ENCODE results near the gene SUCLG1.

SUCLG1 gene

GRCh38 chr2:84459944-84460429 lies 907 bp upstream of the SUCLG1 start:
- Histone ChIP-seq H3K36me3 (peaks cover 6% of the 10 kb centered on the region), H3K9me3 (ENCODE audit: severe bottlenecking) (no peaks in the 10 kb centered on the region), H3K27ac (peak overlapping the region; percentile 99), H3K4me3 (ENCODE audit: low read depth, low read length) (peak overlapping the region; percentile 77), H3K27me3 (ENCODE audit: insufficient read depth, low read depth, severe bottlenecking) (no peaks in the 10 kb centered on the region)
- TF ChIP-seq, protein P1, sequence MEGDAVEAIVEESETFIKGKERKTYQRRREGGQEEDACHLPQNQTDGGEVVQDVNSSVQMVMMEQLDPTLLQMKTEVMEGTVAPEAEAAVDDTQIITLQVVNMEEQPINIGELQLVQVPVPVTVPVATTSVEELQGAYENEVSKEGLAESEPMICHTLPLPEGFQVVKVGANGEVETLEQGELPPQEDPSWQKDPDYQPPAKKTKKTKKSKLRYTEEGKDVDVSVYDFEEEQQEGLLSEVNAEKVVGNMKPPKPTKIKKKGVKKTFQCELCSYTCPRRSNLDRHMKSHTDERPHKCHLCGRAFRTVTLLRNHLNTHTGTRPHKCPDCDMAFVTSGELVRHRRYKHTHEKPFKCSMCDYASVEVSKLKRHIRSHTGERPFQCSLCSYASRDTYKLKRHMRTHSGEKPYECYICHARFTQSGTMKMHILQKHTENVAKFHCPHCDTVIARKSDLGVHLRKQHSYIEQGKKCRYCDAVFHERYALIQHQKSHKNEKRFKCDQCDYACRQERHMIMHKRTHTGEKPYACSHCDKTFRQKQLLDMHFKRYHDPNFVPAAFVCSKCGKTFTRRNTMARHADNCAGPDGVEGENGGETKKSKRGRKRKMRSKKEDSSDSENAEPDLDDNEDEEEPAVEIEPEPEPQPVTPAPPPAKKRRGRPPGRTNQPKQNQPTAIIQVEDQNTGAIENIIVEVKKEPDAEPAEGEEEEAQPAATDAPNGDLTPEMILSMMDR (IDR thresholded peaks at IDR 0.05; ENCODE audit: low read depth, low read length): no peak
- DNase-seq: no peak

GRCh38 chr2:84458551-84459017 lies 496 bp downstream of the SUCLG1 start:
- Histone ChIP-seq H3K4me3 (ENCODE audit: low read depth, low read length) (peak overlapping the region; percentile 77), H3K27me3 (ENCODE audit: insufficient read depth, low read depth, severe bottlenecking) (no peaks in the 10 kb centered on the region), H3K27ac (peak overlapping the region; percentile 99), H3K9me3 (ENCODE audit: severe bottlenecking) (no peaks in the 10 kb centered on the region), H3K36me3 (peaks cover 12% of the 10 kb centered on the region)
- DNase-seq: peak; percentile 22
- TF ChIP-seq, protein P1 (IDR thresholded peaks at IDR 0.05; ENCODE audit: low read depth, low read length): no peak

GRCh38 chr2:84457686-84458085 lies 1.4 kb downstream of the SUCLG1 start:
- TF ChIP-seq, protein P1 (IDR thresholded peaks at IDR 0.05; ENCODE audit: low read depth, low read length): no peak
- peaks cover 13% of the 10 kb centered on the region for H3K36me3 ChIP-seq
- no peak overlapping the region for H3K27ac ChIP-seq
- no peaks in the 10 kb centered on the region for H3K27me3 ChIP-seq (ENCODE audit: insufficient read depth, low read depth, severe bottlenecking)
- no peak for DNase-seq
- H3K9me3 ChIP-seq (ENCODE audit: severe bottlenecking): no peaks in the 10 kb centered on the region
- H3K4me3 ChIP-seq (ENCODE audit: low read depth, low read length): peak overlapping the region; percentile 77

DNA sequence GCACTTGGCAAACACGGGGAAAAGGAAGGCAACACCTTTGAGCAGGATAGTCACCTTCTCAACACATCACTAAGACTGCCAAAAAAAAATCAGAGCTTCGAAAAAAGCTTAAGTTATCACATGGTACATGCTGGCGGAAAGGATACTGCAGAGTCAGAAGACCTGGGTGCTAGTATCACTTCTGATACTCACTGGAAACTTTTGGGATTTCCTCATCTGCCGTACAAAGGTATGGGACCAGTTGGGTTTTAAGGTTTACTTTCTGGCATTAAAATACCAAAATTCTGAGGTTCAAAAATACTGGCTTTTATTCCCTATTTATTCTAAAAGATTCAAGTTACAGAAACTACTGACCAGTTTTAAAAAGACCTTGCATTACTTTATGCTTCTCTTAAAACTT lies 2.9 kb downstream of the SUCLG1 start:
- TF ChIP-seq, protein P1 (IDR thresholded peaks at IDR 0.05; ENCODE audit: low read depth, low read length): no peak
- Histone ChIP-seq H3K4me3 (ENCODE audit: low read depth, low read length) (no peak overlapping the region), H3K9me3 (ENCODE audit: severe bottlenecking) (no peaks in the 10 kb centered on the region), H3K27me3 (ENCODE audit: insufficient read depth, low read depth, severe bottlenecking) (no peaks in the 10 kb centered on the region), H3K36me3 (peaks cover 13% of the 10 kb centered on the region), H3K27ac (no peak overlapping the region)
- DNase-seq: no peak

DNA sequence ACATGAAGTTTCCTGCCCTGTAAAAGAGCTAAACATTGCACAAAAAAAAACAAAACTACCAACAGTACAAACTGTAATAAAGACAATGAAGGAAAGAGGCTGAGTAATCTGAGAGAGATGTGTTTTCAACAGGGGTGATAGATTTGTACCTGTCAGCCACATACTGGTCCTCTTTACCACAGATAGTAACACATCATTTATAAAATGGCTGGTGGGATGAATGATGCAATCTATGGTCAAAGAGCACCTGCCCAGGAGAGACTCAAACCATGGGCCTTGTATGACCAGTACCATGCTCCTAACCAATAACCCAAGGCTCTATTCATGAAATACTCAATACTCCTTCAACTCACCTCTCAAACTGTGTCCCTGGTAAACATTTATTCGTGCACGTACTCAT lies 4.5 kb downstream of the SUCLG1 start:
- no peaks in the 10 kb centered on the region for H3K27me3 ChIP-seq (ENCODE audit: insufficient read depth, low read depth, severe bottlenecking)
- peaks cover 13% of the 10 kb centered on the region for H3K36me3 ChIP-seq
- H3K4me3 ChIP-seq (ENCODE audit: low read depth, low read length): no peak overlapping the region
- no peak overlapping the region for H3K27ac ChIP-seq
- TF ChIP-seq, protein P1 (IDR thresholded peaks at IDR 0.05; ENCODE audit: low read depth, low read length): no peak
- DNase-seq: no peak
- no peaks in the 10 kb centered on the region for H3K9me3 ChIP-seq (ENCODE audit: severe bottlenecking)

DNA sequence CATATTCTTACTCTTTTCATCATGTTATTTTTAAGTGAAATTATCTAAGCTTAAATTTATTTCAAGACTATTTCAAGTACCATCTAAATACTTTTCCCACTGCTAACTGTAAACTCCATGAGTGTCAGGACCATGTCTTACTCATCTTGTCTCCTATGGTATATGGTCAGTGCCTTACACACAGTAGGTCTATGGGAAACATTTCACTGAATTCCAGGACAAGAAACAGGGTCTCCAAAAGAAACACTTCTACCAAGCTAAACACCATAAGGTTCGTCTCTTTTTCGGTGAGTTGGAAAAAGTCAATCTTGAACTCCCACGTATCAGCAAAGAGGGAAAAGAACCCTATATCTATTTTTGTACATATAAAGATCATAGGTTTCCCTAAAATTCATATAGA lies 6.5 kb downstream of the SUCLG1 start:
- Histone ChIP-seq H3K27me3 (ENCODE audit: insufficient read depth, low read depth, severe bottlenecking) (no peaks in the 10 kb centered on the region), H3K4me3 (ENCODE audit: low read depth, low read length) (no peak overlapping the region), H3K36me3 (peaks cover 17% of the 10 kb centered on the region), H3K9me3 (ENCODE audit: severe bottlenecking) (no peaks in the 10 kb centered on the region), H3K27ac (no peak overlapping the region)
- DNase-seq: no peak
- TF ChIP-seq, protein P1 (IDR thresholded peaks at IDR 0.05; ENCODE audit: low read depth, low read length): no peak
